ENCODE results near the gene GNG7. TPM values are rescaled to one million over a fixed set of nuclear protein-coding genes. Genes with fewer than 3 reads are reported as not detected.
"Not testable (repeated sequence)": the region's sequence is repeated elsewhere in the genome, so short reads cannot be mapped to it uniquely, and the experiment has no call there.

The GNG7 gene
- total RNA-seq, 1 donor = 0.45 TPM

- no peak for DNase-seq (ENCODE audit: low read depth)
- TF ChIP-seq CTCF (IDR thresholded peaks at IDR 0.05; ENCODE audit: insufficient read depth, low read length) = no peak
- H3K4me3 ChIP-seq (ENCODE audit: low read depth, low read length) = no peak overlapping the region
Observed at GRCh38 chr19:2675892-2676291, 26.6 kb downstream of the GNG7 start.

- no peak for TF ChIP-seq CTCF (IDR thresholded peaks at IDR 0.05; ENCODE audit: insufficient read depth, low read length)
- no peak for DNase-seq (ENCODE audit: low read depth)
- no peak overlapping the region for H3K4me3 ChIP-seq (ENCODE audit: low read depth, low read length)
Observed at GRCh38 chr19:2670217-2670616, 32.3 kb downstream of the GNG7 start.

GRCh38 chr19:2668175-2668763 is 34.2 kb downstream of the GNG7 start:
- no peak for TF ChIP-seq CTCF (IDR thresholded peaks at IDR 0.05; ENCODE audit: insufficient read depth, low read length)
- H3K4me3 ChIP-seq (ENCODE audit: low read depth, low read length) = no peak overlapping the region
- no peak for DNase-seq (ENCODE audit: low read depth)

GRCh38 chr19:2667349-2667748 is 35.1 kb downstream of the GNG7 start:
- not testable (repeated sequence) for DNase-seq (ENCODE audit: low read depth)

GRCh38 chr19:2666344-2666994 is 36.0 kb downstream of the GNG7 start:
- no peak for DNase-seq (ENCODE audit: low read depth)
- no peak for TF ChIP-seq CTCF (IDR thresholded peaks at IDR 0.05; ENCODE audit: insufficient read depth, low read length)
- no peak overlapping the region for H3K4me3 ChIP-seq (ENCODE audit: low read depth, low read length)

More at GRCh38 chr19:2667349-2667748, 35.1 kb downstream of the GNG7 start:
- not testable (repeated sequence) for H3K4me3 ChIP-seq (ENCODE audit: low read depth, low read length)

- no peak overlapping the region for H3K4me3 ChIP-seq (ENCODE audit: low read depth, low read length)
- no peak for DNase-seq (ENCODE audit: low read depth)
- no peak for TF ChIP-seq CTCF (IDR thresholded peaks at IDR 0.05; ENCODE audit: insufficient read depth, low read length)
Observed at GRCh38 chr19:2665103-2665502, 37.4 kb downstream of the GNG7 start.

- DNase-seq (ENCODE audit: low read depth) = no peak
- no peak overlapping the region for H3K4me3 ChIP-seq (ENCODE audit: low read depth, low read length)
- no peak for TF ChIP-seq CTCF (IDR thresholded peaks at IDR 0.05; ENCODE audit: insufficient read depth, low read length)
Observed at GRCh38 chr19:2663920-2664571, 38.4 kb downstream of the GNG7 start.

All from fibroblast of the aortic adventitia (primary cell).